ENCODE data around the gene HNRNPK.

GRCh38 chr9:84027201-84027600, 47.2 kb upstream of the HNRNPK start:
- TF ChIP-seq EGR1 (IDR thresholded peaks at IDR 0.05) (no peak), RAD21 (IDR thresholded peaks at IDR 0.05; ENCODE audit: low read depth) (no peak), USF1 (IDR thresholded peaks at IDR 0.05) (no peak), TCF12 (IDR thresholded peaks at IDR 0.05; ENCODE audit: low read depth) (no peak), REST (IDR thresholded peaks at IDR 0.05; ENCODE audit: low read depth) (no peak), YY1 (IDR thresholded peaks at IDR 0.05; ENCODE audit: low read depth) (no peak), FOXM1 (IDR thresholded peaks at IDR 0.05; ENCODE audit: borderline replicate concordance, low read depth) (no peak), TAF1 (IDR thresholded peaks at IDR 0.05; ENCODE audit: low read depth) (no peak), CEBPB (IDR thresholded peaks at IDR 0.05) (no peak), MAX (IDR thresholded peaks at IDR 0.05) (no peak), NFIC (IDR thresholded peaks at IDR 0.05) (no peak), EP300 (IDR thresholded peaks at IDR 0.05; ENCODE audit: borderline replicate concordance) (no peak), CREB1 (IDR thresholded peaks at IDR 0.05; ENCODE audit: low read depth) (no peak), TEAD4 (IDR thresholded peaks at IDR 0.05) (no peak)
